H9 (cell line): ENCODE measurements around the gene JSRP1. TPM values are rescaled to one million over a fixed set of nuclear protein-coding genes. Genes with fewer than 3 reads are reported as not detected.

Source experiments
- DNase-seq: peaks from one replicate; pipeline ENCODE4 v3.0.0-alpha.2; 2017
- H2AFZ ChIP-seq: one replicate; pipeline ENCODE4 v1.6.1; 2013; ENCODE audit warnings: mild to moderate bottlenecking, low read length, control low read depth, moderate library complexity
- H2AK5ac ChIP-seq: 2 replicates; pipeline ENCODE4 v1.6.1; 2013; ENCODE audit warnings: low read length, control low read depth, mixed read lengths; ENCODE audit not compliant: insufficient read length
- H2BK120ac ChIP-seq: one replicate; pipeline ENCODE4 v1.6.1; 2013; ENCODE audit warnings: low read depth, mild to moderate bottlenecking, low read length, control low read depth, inconsistent platforms; ENCODE audit not compliant: poor library complexity, severe bottlenecking
- H2BK12ac ChIP-seq: 2 replicates; pipeline ENCODE4 v1.6.1; 2013; ENCODE audit warnings: low read length, control low read depth, mixed read lengths, low read depth; ENCODE audit not compliant: insufficient read length
- H2BK15ac ChIP-seq: 2 replicates; pipeline ENCODE4 v1.6.1; 2013; ENCODE audit warnings: low read depth, low read length, control low read depth
- H2BK20ac ChIP-seq: one replicate; pipeline ENCODE4 v1.6.1; 2013; ENCODE audit warnings: low read depth, mild to moderate bottlenecking, low read length, control low read depth, inconsistent platforms; ENCODE audit not compliant: poor library complexity, severe bottlenecking
- H2BK5ac ChIP-seq: 2 replicates; pipeline ENCODE4 v1.6.1; 2013; ENCODE audit warnings: low read length, control low read depth, mixed read lengths; ENCODE audit not compliant: insufficient read length
- H3K14ac ChIP-seq: 2 replicates; pipeline ENCODE4 v1.6.1; 2013; ENCODE audit warnings: low read length, control low read depth; ENCODE audit not compliant: insufficient read depth
- H3K18ac ChIP-seq: 2 replicates; pipeline ENCODE4 v1.6.1; 2013; ENCODE audit warnings: low read depth, mild to moderate bottlenecking, mixed read lengths, low read length, control low read depth; ENCODE audit not compliant: insufficient read length
- H3K23ac ChIP-seq: 2 replicates; pipeline ENCODE4 v1.6.1; 2013; ENCODE audit warnings: low read length, control low read depth, mixed read lengths, low read depth; ENCODE audit not compliant: insufficient read length
- H3K23me2 ChIP-seq: 2 replicates; pipeline ENCODE4 v1.6.1; 2013; ENCODE audit warnings: low read depth, mild to moderate bottlenecking, mixed read lengths, low read length, control low read depth; ENCODE audit not compliant: insufficient read length, poor library complexity, severe bottlenecking
- H3K27ac ChIP-seq: 2 replicates; pipeline ENCODE4 v1.5.1; 2013; ENCODE audit warnings: low read length, control low read depth, mixed read lengths, low read depth; ENCODE audit not compliant: insufficient read length
- H3K27me3 ChIP-seq: 2 replicates; pipeline ENCODE4 v1.6.1; 2013; ENCODE audit warnings: low read length, control low read depth, inconsistent platforms; ENCODE audit not compliant: insufficient read depth
- H3K4ac ChIP-seq: 2 replicates; pipeline ENCODE4 v1.6.1; 2013; ENCODE audit warnings: low read depth, mild to moderate bottlenecking, control low read depth, inconsistent platforms, low read length, moderate library complexity
- H3K4me1 ChIP-seq: 2 replicates; pipeline ENCODE4 v1.6.1; 2013; ENCODE audit warnings: low read length, control low read depth, inconsistent platforms; ENCODE audit not compliant: insufficient read depth
- H3K4me2 ChIP-seq: 2 replicates; pipeline ENCODE4 v1.6.1; 2013; ENCODE audit warnings: low read length, control low read depth, mixed read lengths; ENCODE audit not compliant: insufficient read length, insufficient read depth
- H3K56ac ChIP-seq: 2 replicates; pipeline ENCODE4 v1.6.1; 2013; ENCODE audit warnings: low read depth, mild to moderate bottlenecking, mixed read lengths, low read length, control low read depth; ENCODE audit not compliant: insufficient read length
- H3K79me1 ChIP-seq: 2 replicates; pipeline ENCODE4 v1.6.1; 2013; ENCODE audit warnings: low read depth, mild to moderate bottlenecking, moderate library complexity, low read length, control low read depth, inconsistent platforms; ENCODE audit not compliant: insufficient read depth, poor library complexity, severe bottlenecking
- H3K79me2 ChIP-seq: 2 replicates; pipeline ENCODE4 v1.6.1; 2013; ENCODE audit warnings: low read length, control low read depth, inconsistent platforms; ENCODE audit not compliant: insufficient read depth
- H3K9ac ChIP-seq: 2 replicates; pipeline ENCODE4 v1.6.1; 2013; ENCODE audit warnings: low read length, control low read depth, mixed read lengths; ENCODE audit not compliant: insufficient read length; ENCODE audit errors: extremely low read depth
- H3K9me3 ChIP-seq: one replicate; pipeline ENCODE4 v1.6.1; 2013; ENCODE audit warnings: low read depth, low read length, inconsistent platforms; ENCODE audit not compliant: control insufficient read depth
- H3T11ph ChIP-seq: one replicate; pipeline ENCODE4 v1.6.1; 2013; ENCODE audit warnings: mild to moderate bottlenecking, low read length, control low read depth, inconsistent platforms
- H4K20me1 ChIP-seq: one replicate; pipeline ENCODE4 v1.6.1; 2013; ENCODE audit not compliant: control insufficient read depth, insufficient read length, insufficient read depth
- H4K5ac ChIP-seq: 2 replicates; pipeline ENCODE4 v1.6.1; 2013; ENCODE audit warnings: low read depth, mild to moderate bottlenecking, mixed read lengths, low read length, control low read depth; ENCODE audit not compliant: insufficient read length
- H4K8ac ChIP-seq: replicated peaks from 2 replicates; pipeline ENCODE4 v1.6.1; 2013; ENCODE audit warnings: low read length, control low read depth, mixed read lengths, low read depth; ENCODE audit not compliant: insufficient read length
- H4K91ac ChIP-seq: 2 replicates; pipeline ENCODE4 v1.6.1; 2013; ENCODE audit warnings: low read depth, mild to moderate bottlenecking, moderate library complexity, mixed read lengths, low read length, control low read depth; ENCODE audit not compliant: insufficient read length
- H3K27ac Mint-ChIP-seq, 3 experiments: 2 replicates in 2 of 3; 3 replicates in 1 of 3; pipeline ENCODE4 v1.8.0; 2020 to 2021; ENCODE audit warnings: mixed read lengths in 3 of 3, mild to moderate bottlenecking in 1 of 3, moderate library complexity in 1 of 3
- H3K27me3 Mint-ChIP-seq: 2 replicates; pipeline ENCODE4 v1.8.0; 2021; ENCODE audit warnings: low read depth, mild to moderate bottlenecking, moderate library complexity, mixed read lengths
- H3K36me3 Mint-ChIP-seq, 3 experiments: 2 replicates in 2 of 3; 3 replicates in 1 of 3; pipeline ENCODE4 v1.8.0; 2020 to 2021; ENCODE audit warnings: low read depth in 3 of 3, mixed read lengths in 3 of 3; ENCODE audit not compliant: insufficient read depth in 1 of 3
- H3K4me1 Mint-ChIP-seq, 2 experiments: 2 replicates each; pipeline ENCODE4 v1.8.0; 2020; ENCODE audit warnings: mixed read lengths in 2 of 2
- H3K4me3 Mint-ChIP-seq, 2 experiments: 2 replicates in 1 of 2; 3 replicates in 1 of 2; pipeline ENCODE4 v1.8.0; 2020 to 2021; ENCODE audit warnings: mild to moderate bottlenecking in 2 of 2, mixed read lengths in 2 of 2, moderate library complexity in 1 of 2
- H3K9me3 Mint-ChIP-seq, 2 experiments: 2 replicates in 1 of 2; 3 replicates in 1 of 2; pipeline ENCODE4 v1.8.0; 2020; ENCODE audit warnings: mild to moderate bottlenecking in 2 of 2, mixed read lengths in 2 of 2, moderate library complexity in 1 of 2
- WGBS: extraction: QIAGEN DNeasy Blood & Tissue Kit; methylation state at CpG from one replicate; pipeline ENCODE4 v1.1.7; 2013; ENCODE audit warnings: missing lambda C conversion rate, low lambda C conversion rate, mixed read lengths; ENCODE audit not compliant: insufficient read length; ENCODE audit errors: extremely low coverage; 5-methylcytosine and 5-hydroxymethylcytosine counted together
- total RNA-seq: library from RNA; stranded (reverse); gene quantifications from 2 replicates; pipeline ENCODE4 v1.2.1, GENCODE V29; 2021
- TF ChIP-seq, protein P1 (sequence below): fragments of 200-600 bp; sonication (generic); conservative IDR thresholded peaks from 3 replicates; pipeline ENCODE4 v1.8.0; 2021; ENCODE audit warnings: antibody characterized with exemption, mild to moderate bottlenecking

JSRP1 gene
- total RNA-seq, 1 experiment from 2014 or later: 0.90 TPM

DNA sequence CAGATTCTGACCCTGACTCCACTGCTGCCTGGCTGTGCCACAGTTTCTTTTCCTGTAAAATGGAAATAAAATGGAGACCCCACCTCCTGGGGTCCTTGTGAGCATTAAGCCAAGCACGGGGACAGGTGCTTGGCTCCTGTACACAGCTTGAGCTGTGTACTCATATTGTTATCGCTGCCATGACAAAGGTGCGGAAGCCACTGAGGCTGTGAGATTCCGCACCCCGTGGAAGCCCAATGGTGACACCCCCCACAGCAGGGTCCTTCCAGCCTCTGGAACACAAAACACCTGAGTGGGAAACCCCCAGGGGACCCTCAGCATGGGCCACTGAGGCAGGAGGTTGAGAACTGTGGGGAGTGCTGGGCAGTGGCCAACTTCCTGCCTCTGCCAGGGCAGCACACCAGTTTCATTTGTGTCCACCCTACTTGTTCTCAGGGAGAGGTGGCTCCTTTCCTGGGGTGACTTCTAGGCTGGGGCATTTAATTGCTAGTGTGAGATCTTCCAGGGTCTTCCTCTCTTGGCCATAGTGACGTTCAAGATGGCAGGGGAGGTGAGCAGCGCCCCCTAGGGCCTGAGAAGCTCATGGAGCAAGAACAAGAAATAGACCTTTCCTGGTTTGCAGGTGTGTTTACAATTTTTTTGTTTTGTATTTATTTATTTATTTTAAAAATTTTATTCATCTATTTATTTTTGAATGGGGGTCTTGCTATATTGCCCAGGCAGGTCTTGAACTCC, 5.4 kb upstream of the JSRP1 start:
- no peaks in the 10 kb centered on the region for H3K9me3 Mint-ChIP-seq
- H3K23ac ChIP-seq: no peak overlapping the region
- no peak for DNase-seq
- H3K27me3 ChIP-seq: no peaks in the 10 kb centered on the region
- no peak overlapping the region for H2BK20ac ChIP-seq
- H4K5ac ChIP-seq: no peak overlapping the region
- WGBS: no CpG with 5 or more reads among the region's 7 CpGs
- no peak overlapping the region for H3K4me3 Mint-ChIP-seq
- no peaks in the 10 kb centered on the region for H3K23me2 ChIP-seq
- H3K27ac ChIP-seq: no peak overlapping the region
- H3K27ac Mint-ChIP-seq: no peak overlapping the region
- H2BK15ac ChIP-seq: no peak overlapping the region
- H2BK120ac ChIP-seq: no peak overlapping the region
- H3K79me2 ChIP-seq: no peaks in the 10 kb centered on the region
- H2AFZ ChIP-seq: no peak overlapping the region
- no peak overlapping the region for H2BK5ac ChIP-seq
- H3K4me1 Mint-ChIP-seq: peaks cover 0 to 5% of the 10 kb centered on the region in 2 experiments; a peak in 1 of 4 replicates
- no peak overlapping the region for H2AK5ac ChIP-seq
- H2BK12ac ChIP-seq: no peak overlapping the region
- no peaks in the 10 kb centered on the region for H3K79me1 ChIP-seq
- H3K36me3 Mint-ChIP-seq: no peaks in the 10 kb centered on the region
- H3K4me2 ChIP-seq: no peak overlapping the region
- no peak overlapping the region for H3K18ac ChIP-seq
- H3T11ph ChIP-seq: no peak overlapping the region
- H4K20me1 ChIP-seq: no peaks in the 10 kb centered on the region
- H3K27me3 Mint-ChIP-seq: peaks cover 19% of the 10 kb centered on the region
- no peak overlapping the region for H3K56ac ChIP-seq
- no peak overlapping the region for H4K91ac ChIP-seq
- no peaks in the 10 kb centered on the region for H3K4me1 ChIP-seq
- H3K14ac ChIP-seq: no peak overlapping the region
- TF ChIP-seq, protein P1, sequence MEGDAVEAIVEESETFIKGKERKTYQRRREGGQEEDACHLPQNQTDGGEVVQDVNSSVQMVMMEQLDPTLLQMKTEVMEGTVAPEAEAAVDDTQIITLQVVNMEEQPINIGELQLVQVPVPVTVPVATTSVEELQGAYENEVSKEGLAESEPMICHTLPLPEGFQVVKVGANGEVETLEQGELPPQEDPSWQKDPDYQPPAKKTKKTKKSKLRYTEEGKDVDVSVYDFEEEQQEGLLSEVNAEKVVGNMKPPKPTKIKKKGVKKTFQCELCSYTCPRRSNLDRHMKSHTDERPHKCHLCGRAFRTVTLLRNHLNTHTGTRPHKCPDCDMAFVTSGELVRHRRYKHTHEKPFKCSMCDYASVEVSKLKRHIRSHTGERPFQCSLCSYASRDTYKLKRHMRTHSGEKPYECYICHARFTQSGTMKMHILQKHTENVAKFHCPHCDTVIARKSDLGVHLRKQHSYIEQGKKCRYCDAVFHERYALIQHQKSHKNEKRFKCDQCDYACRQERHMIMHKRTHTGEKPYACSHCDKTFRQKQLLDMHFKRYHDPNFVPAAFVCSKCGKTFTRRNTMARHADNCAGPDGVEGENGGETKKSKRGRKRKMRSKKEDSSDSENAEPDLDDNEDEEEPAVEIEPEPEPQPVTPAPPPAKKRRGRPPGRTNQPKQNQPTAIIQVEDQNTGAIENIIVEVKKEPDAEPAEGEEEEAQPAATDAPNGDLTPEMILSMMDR: peak; percentile 91
- H3K9me3 ChIP-seq: no peaks in the 10 kb centered on the region
- H3K9ac ChIP-seq: no peak overlapping the region
- H4K8ac ChIP-seq: no peak overlapping the region
- no peak overlapping the region for H3K4ac ChIP-seq
